Gastrocnemius medialis (tissue), 4 donors: ENCODE data around the gene ZNF584. TPM values are rescaled to one million over a fixed set of nuclear protein-coding genes. Genes with fewer than 3 reads are reported as not detected.

Source experiments
- ATAC-seq, 2 donors: fragments of 150-250 bp; one replicate each; pipeline ENCODE4 v1.9.1; 2016
- DNase-seq, 2 donors: peaks; one replicate each; pipeline ENCODE4 v3.0.0-alpha.2; 2019
- H3K27ac ChIP-seq, 4 donors: fragments of 200-600 bp; sonication (generic); 1 replicate in 1 of 4; 2 replicates in 3 of 4; pipeline ENCODE4 v1.5.1; 2016 to 2018; ENCODE audit warnings: mild to moderate bottlenecking in 2 of 4, moderate library complexity in 1 of 4
- H3K27me3 ChIP-seq, 3 donors: fragments of 200-600 bp; sonication (generic) in 2 of 3; 1 replicate in 1 of 3; 2 replicates in 2 of 3; pipeline versions ENCODE4 v1.5.1 to v1.6.0; 2016 to 2019; ENCODE audit warnings: mild to moderate bottlenecking in 1 of 3, moderate library complexity in 1 of 3
- H3K36me3 ChIP-seq, 2 donors: fragments of 200-600 bp; sonication (generic) in 1 of 2; one replicate each; pipeline ENCODE4 v1.5.1; 2017 to 2018
- H3K4me1 ChIP-seq, 2 donors: fragments of 200-600 bp; sonication (generic) in 1 of 2; one replicate each; pipeline ENCODE4 v1.5.1; 2016 to 2017; ENCODE audit warnings: mild to moderate bottlenecking in 2 of 2
- H3K4me3 ChIP-seq, 4 donors: fragments of 200-600 bp; sonication (generic) in 3 of 4; 1 replicate in 1 of 4; 2 replicates in 3 of 4; pipeline ENCODE4 v1.5.1; 2016 to 2019; ENCODE audit warnings: mild to moderate bottlenecking in 2 of 4
- H3K9me3 ChIP-seq, 3 donors: fragments of 200-600 bp; sonication (generic) in 2 of 3; 1 replicate in 1 of 3; 2 replicates in 2 of 3; pipeline ENCODE4 v1.5.1; 2016 to 2019
- CTCF ChIP-seq, 5 experiments: fragments of 450-650 bp in 3 of 5; fragments of 200-600 bp in 2 of 5; sonication (generic) in 2 of 5; IDR thresholded peaks in 4 of 5; conservative IDR thresholded peaks in 1 of 5; 1 replicate in 4 of 5; 2 replicates in 1 of 5; pipeline ENCODE4 v1.5.1; 2016 to 2019; ENCODE audit warnings: antibody characterized with exemption in 5 of 5, mild to moderate bottlenecking in 3 of 5, moderate library complexity in 3 of 5
- POLR2A ChIP-seq, 2 donors: fragments of 450-650 bp; IDR thresholded peaks; one replicate each; pipeline ENCODE4 v1.6.1; 2017; ENCODE audit warnings: antibody characterized with exemption in 2 of 2, mild to moderate bottlenecking in 2 of 2, moderate library complexity in 2 of 2
- in situ Hi-C, 4 donors: fragments of 200-750 bp; cut with MboI; loops; one replicate each; pipeline versions ENCODE4 v1.15.0 to v1.8.0; 2017; ENCODE audit warnings: low sequenced_read_pairs in 4 of 4
- intact Hi-C: fragments of 100-400 bp; cut with DNase I; formaldehyde crosslinking; loops from one replicate; pipeline ENCODE4 v1.15.1; 2023; ENCODE audit warnings: low total_unique reads
- total RNA-seq, 4 donors: library from RNA; depleted of rRNA; stranded (reverse); fragments of >200 nt; gene quantifications; one replicate each; pipeline versions ENCODE4 v1.1.0 to v1.2.3, GENCODE V29; 2016

ZNF584 gene
- total RNA-seq, 4 donors from 2014 or later, result 8.5 to 21.4 (median 10.2) TPM

- ATAC-seq, result no peak
- DNase-seq, result no peak
- Histone ChIP-seq H3K4me3 (peak overlapping the region; percentile 58 to 91 (median 84)), H3K27ac (peak overlapping the region; percentile 86 to 93 (median 88)), H3K27me3 (no peaks in the 10 kb centered on the region), H3K36me3 (no peaks in the 10 kb centered on the region), H3K4me1 (peaks cover 21 to 24% of the 10 kb centered on the region in 2 donors), H3K9me3 (no peaks in the 10 kb centered on the region)
- intact Hi-C loops, result no loop called here
- TF ChIP-seq CTCF (IDR thresholded peaks at IDR 0.05 in 4 of 5, conservative IDR thresholded peaks at IDR 0.05 in 1 of 5) (peak in 1 of 5 experiments; percentile 26), POLR2A (IDR thresholded peaks at IDR 0.05) (no peak)
- in situ Hi-C loops, result no loop called here
Measured at GRCh38 chr19:58406818-58407657, 1.4 kb upstream of the ZNF584 start.

GRCh38 chr19:58407658-58408151 lies 744 bp upstream of the ZNF584 start:
- peak overlapping the region; percentile 86 to 93 (median 88) for H3K27ac ChIP-seq
- DNase-seq (no peak), ATAC-seq (peak; percentile 2 to 5)
- H3K9me3 ChIP-seq, result no peaks in the 10 kb centered on the region
- intact Hi-C loops, result loop anchor here (1.0 to 2.0 kb wide), 4 partner anchors 20 to 168 kb away; partner anchors contain the start of genes RPS5, ZNF132 and ZNF324
- TF ChIP-seq CTCF (IDR thresholded peaks at IDR 0.05 in 4 of 5, conservative IDR thresholded peaks at IDR 0.05 in 1 of 5), result no peak
- TF ChIP-seq POLR2A (IDR thresholded peaks at IDR 0.05), result no peak
- in situ Hi-C loops, result no loop called here
- no peaks in the 10 kb centered on the region for H3K27me3 ChIP-seq
- peaks cover 21 to 23% of the 10 kb centered on the region in 2 donors for H3K4me1 ChIP-seq
- H3K4me3 ChIP-seq, result peak overlapping the region; percentile 58 to 91 (median 84)
- no peaks in the 10 kb centered on the region for H3K36me3 ChIP-seq

GRCh38 chr19:58409010-58409790 lies 751 bp downstream of the ZNF584 start:
- TF ChIP-seq POLR2A (IDR thresholded peaks at IDR 0.05), result no peak
- no peak for TF ChIP-seq CTCF (IDR thresholded peaks at IDR 0.05 in 4 of 5, conservative IDR thresholded peaks at IDR 0.05 in 1 of 5)
- Histone ChIP-seq H3K27me3 (no peaks in the 10 kb centered on the region), H3K27ac (peak overlapping the region; percentile 86 to 93 (median 88)), H3K4me3 (peak overlapping the region; percentile 58 to 91 (median 84)), H3K4me1 (peaks cover 21 to 23% of the 10 kb centered on the region in 2 donors), H3K36me3 (no peaks in the 10 kb centered on the region), H3K9me3 (no peaks in the 10 kb centered on the region)
- ATAC-seq (peak in 1 of 2 donors; percentile 4), DNase-seq (no peak)
- intact Hi-C loops (loop anchor here (2.0 kb wide), 1 partner anchor 58 kb away; the partner anchor contains the start of gene ZNF324), in situ Hi-C loops (no loop called here)

GRCh38 chr19:58416604-58417003 lies 8.2 kb downstream of the ZNF584 start:
- TF ChIP-seq POLR2A (IDR thresholded peaks at IDR 0.05) (no peak), CTCF (IDR thresholded peaks at IDR 0.05 in 4 of 5, conservative IDR thresholded peaks at IDR 0.05 in 1 of 5) (no peak)
- Histone ChIP-seq H3K27ac (no peak overlapping the region), H3K9me3 (no peaks in the 10 kb centered on the region), H3K4me1 (no peaks in the 10 kb centered on the region), H3K27me3 (no peaks in the 10 kb centered on the region), H3K36me3 (peaks cover 3 to 55% of the 10 kb centered on the region in 2 donors), H3K4me3 (no peak overlapping the region)
- ATAC-seq, result no peak
- in situ Hi-C loops, result no loop called here
- no peak for DNase-seq
- intact Hi-C loops, result no loop called here
